Erythroblast (primary cell): ENCODE results near the gene FLG2.
"Not testable (repeated sequence)": the region's sequence is repeated elsewhere in the genome, so short reads cannot be mapped to it uniquely, and the experiment has no call there.

Source experiments
- GATA1 ChIP-seq: IDR thresholded peaks from 2 replicates; pipeline ENCODE4 v1.6.1; 2011; ENCODE audit warnings: low read depth, mild to moderate bottlenecking, control low read depth, low read length, moderate library complexity
- POLR2A ChIP-seq: IDR thresholded peaks from 2 replicates; pipeline ENCODE4 v1.6.1; 2011; ENCODE audit warnings: mild to moderate bottlenecking, low read length

GRCh38 chr1:152312169-152312568 lies 47.6 kb downstream of the FLG2 start:
- not testable (repeated sequence) for TF ChIP-seq POLR2A, GATA1
